HUES6 (cell line): Measurements from ENCODE around the gene UBE2J2.

Source experiments
- H3K27ac ChIP-seq: 2 replicates; pipeline ENCODE4 v1.7.0; 2013; ENCODE audit warnings: low read depth, mild to moderate bottlenecking, low read length, inconsistent platforms
- H3K27me3 ChIP-seq: 2 replicates; pipeline ENCODE4 v1.6.1; 2013; ENCODE audit warnings: low read length; ENCODE audit not compliant: control insufficient read depth, insufficient read depth
- H3K36me3 ChIP-seq: 2 replicates; pipeline ENCODE4 v1.6.1; 2013; ENCODE audit warnings: low read length; ENCODE audit not compliant: control insufficient read depth, insufficient read depth
- H3K4me1 ChIP-seq: 2 replicates; pipeline ENCODE4 v1.6.1; 2013; ENCODE audit warnings: low read length; ENCODE audit not compliant: control insufficient read depth, insufficient read depth
- H3K4me3 ChIP-seq: 2 replicates; pipeline ENCODE4 v1.5.1; 2013; ENCODE audit warnings: low read depth, low read length
- H3K9ac ChIP-seq: one replicate; pipeline ENCODE4 v1.6.1; 2013; ENCODE audit warnings: mild to moderate bottlenecking, low read length
- H3K9me3 ChIP-seq: 2 replicates; pipeline ENCODE4 v1.6.1; 2013; ENCODE audit warnings: low read depth, low read length; ENCODE audit not compliant: control insufficient read depth, insufficient read depth

UBE2J2 gene

DNA sequence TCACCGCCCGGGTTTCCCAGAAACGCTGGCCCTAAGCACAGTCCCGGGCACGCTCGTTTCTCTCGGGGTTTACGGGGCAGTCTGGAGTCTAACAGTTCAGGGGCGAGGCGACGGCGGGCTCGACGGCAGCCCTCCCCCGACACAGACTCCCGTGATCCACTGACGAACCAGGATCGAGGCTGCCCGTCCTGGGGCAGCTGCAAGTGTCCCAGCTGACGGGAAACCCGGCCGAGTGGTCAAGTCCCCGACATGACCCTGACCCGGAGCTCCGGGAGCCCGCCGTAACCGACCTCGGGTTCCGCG lies 494 bp downstream of the UBE2J2 start:
- Histone ChIP-seq H3K27me3 (peaks cover 7% of the 10 kb centered on the region), H3K9ac (peak overlapping the region; percentile 96), H3K36me3 (peaks cover 20% of the 10 kb centered on the region), H3K9me3 (no peaks in the 10 kb centered on the region), H3K27ac (peak overlapping the region; percentile 57; the same call in 1 of the 2 replicates), H3K4me3 (peak overlapping the region; percentile 98), H3K4me1 (peaks cover 18% of the 10 kb centered on the region)

DNA sequence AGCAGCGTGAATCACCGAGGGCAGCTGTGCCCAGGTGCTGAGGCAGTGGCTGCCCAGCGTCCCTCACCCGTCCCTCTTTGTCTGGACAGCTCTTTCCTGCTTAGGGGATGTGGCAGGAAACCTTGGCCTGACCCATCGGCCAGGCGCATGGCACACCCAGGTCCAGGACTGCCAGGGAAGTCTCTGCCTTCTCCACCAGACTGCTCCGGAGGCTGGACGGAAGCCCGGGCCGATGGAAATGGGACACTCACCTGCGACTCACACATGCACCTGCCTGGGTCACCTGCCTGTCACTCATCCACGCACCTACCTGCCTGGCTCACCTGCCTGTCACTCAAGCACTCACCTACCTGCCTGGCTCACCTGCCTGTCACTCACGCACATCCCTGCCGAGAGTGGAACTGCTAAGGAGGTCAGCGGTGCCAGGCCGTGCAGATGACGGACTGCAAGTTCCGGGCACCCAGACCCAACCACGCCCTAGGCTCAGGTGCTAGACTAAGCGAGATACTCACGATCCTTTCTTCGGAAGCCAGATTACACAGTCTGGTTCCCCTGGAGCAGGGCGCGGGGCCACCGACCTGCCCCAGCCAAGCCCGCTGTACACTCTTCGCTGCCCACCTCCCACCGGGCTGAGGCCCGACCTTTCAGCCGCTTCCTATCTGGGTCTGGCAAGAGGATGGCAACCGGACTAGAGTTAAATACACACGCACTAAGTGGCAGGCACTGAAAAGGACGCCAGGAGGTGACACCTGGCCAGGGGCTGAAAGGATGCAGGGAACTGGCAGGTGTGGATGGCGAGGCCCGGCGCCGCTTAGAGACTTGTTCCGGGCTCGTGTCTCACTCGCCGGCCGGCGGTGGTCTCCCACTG lies 1.1 kb downstream of the UBE2J2 start:
- Histone ChIP-seq H3K4me3 (peak overlapping the region; percentile 98), H3K27me3 (peaks cover 7% of the 10 kb centered on the region), H3K4me1 (peaks cover 18% of the 10 kb centered on the region), H3K9ac (peak overlapping the region; percentile 96), H3K9me3 (no peaks in the 10 kb centered on the region), H3K36me3 (peaks cover 26% of the 10 kb centered on the region), H3K27ac (peak overlapping the region; percentile 57; the same call in 1 of the 2 replicates)

DNA sequence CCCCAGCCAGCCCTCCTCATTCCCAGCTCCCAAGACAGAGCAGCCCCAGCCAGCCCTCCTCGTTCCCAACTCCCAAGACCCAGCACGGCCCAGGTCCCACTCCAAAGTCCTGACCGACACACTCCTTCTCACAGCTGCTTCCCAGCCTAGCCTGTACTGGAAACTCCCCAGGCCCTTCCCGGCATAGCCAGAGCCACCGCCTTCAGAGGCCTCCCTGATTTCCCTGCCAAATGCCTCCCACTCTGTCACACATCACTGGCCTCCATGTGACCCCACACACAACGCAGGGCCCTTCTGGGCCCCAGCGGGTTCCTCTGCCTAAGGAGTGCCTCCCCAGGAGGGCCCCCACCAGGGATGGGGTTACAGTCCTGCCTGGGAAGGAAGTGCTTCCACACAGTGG lies 2.8 kb downstream of the UBE2J2 start:
- H3K4me1 ChIP-seq = peaks cover 18% of the 10 kb centered on the region
- peaks cover 35% of the 10 kb centered on the region for H3K36me3 ChIP-seq
- peak overlapping the region; percentile 24 for H3K9ac ChIP-seq
- H3K9me3 ChIP-seq = no peaks in the 10 kb centered on the region
- H3K27ac ChIP-seq = no peak overlapping the region
- peaks cover 7% of the 10 kb centered on the region for H3K27me3 ChIP-seq
- H3K4me3 ChIP-seq = no peak overlapping the region

DNA sequence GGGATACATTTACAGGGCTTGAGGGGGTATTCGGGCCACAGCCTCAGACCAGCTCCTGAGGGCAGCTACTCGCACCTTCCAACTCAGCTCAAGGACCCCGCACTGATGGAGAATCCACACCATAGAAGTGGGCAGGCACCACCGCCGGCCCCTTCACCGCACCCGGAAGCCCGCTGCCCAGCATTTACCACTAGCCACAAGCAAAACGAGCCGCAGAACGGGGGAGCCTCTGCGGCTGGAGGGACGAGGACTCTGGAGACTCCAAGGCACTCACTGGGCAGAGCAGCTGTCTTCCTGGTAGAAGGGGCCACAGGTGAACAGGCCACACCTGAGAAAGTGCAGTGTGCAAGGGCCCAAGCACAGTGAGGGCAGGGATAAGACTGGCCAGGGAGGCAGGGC lies 5.4 kb downstream of the UBE2J2 start:
- H3K36me3 ChIP-seq = peaks cover 58% of the 10 kb centered on the region
- no peak overlapping the region for H3K27ac ChIP-seq
- no peak overlapping the region for H3K9ac ChIP-seq
- no peaks in the 10 kb centered on the region for H3K9me3 ChIP-seq
- no peaks in the 10 kb centered on the region for H3K27me3 ChIP-seq
- peaks cover 13% of the 10 kb centered on the region for H3K4me1 ChIP-seq
- no peak overlapping the region for H3K4me3 ChIP-seq

DNA sequence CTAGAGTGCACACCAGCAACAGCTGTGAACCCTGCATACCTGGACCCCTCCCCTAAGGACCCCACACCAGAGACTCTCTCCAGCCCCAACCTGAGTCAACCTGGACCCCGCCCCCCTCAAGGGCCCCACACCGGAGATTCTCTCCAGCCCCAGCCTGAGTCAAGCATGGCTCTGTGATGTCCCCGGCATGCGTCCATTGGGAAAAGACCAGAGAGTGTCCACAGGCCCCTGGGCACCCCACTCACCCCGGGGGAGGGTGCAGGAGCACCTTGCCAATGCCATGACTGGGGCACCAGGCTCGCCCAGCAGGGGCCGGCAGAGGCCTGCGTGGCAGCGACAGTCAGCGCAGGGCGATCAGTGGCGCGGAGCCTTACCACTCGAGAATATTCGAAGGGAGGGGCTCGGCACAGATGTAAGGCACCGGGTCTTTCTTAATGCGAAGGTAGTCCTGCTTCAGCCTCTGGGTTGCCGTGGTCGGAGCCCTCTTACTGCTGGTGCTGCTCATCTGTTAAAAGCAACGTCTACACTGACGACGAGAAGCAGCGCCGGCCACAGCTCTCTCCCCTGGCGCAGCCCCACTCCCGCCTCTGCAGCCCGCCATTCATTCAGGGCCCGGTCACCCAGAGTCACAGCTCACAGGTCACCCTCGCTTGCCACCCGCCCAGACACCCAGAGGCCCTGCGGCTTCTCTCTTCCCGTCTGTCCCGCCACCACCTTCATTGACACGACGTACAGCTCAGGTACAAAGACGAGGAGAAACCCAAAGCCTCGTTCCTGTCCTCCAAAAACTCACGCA lies 6.0 kb downstream of the UBE2J2 start:
- Histone ChIP-seq H3K9me3 (no peaks in the 10 kb centered on the region), H3K9ac (no peak overlapping the region), H3K4me1 (peaks cover 11% of the 10 kb centered on the region), H3K27me3 (no peaks in the 10 kb centered on the region), H3K36me3 (peaks cover 64% of the 10 kb centered on the region), H3K27ac (no peak overlapping the region), H3K4me3 (no peak overlapping the region)

DNA sequence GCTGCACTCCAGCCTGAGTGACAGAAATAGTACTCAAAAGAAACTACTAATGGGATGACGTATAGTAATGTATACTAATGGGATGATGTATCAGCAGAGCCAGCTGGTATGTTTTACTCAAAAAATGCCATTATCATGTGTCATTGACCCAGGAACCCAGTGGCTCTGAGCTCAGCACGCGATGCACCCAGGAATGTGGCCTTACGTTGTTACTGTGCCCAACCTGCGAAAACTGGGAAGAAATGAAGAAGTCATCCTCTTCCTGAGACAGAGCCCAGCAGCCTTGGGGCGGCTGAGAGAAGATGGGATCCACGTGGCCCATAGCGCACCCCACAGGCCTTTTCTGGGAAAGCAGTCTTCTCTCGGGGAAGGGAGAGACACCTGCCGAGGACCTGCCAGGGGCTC lies 8.8 kb downstream of the UBE2J2 start:
- no peaks in the 10 kb centered on the region for H3K9me3 ChIP-seq
- no peak overlapping the region for H3K27ac ChIP-seq
- H3K9ac ChIP-seq = no peak overlapping the region
- H3K27me3 ChIP-seq = no peaks in the 10 kb centered on the region
- no peak overlapping the region for H3K4me3 ChIP-seq
- peaks cover 3% of the 10 kb centered on the region; the same call in 1 of the 2 replicates for H3K4me1 ChIP-seq
- peaks cover 72% of the 10 kb centered on the region for H3K36me3 ChIP-seq

DNA sequence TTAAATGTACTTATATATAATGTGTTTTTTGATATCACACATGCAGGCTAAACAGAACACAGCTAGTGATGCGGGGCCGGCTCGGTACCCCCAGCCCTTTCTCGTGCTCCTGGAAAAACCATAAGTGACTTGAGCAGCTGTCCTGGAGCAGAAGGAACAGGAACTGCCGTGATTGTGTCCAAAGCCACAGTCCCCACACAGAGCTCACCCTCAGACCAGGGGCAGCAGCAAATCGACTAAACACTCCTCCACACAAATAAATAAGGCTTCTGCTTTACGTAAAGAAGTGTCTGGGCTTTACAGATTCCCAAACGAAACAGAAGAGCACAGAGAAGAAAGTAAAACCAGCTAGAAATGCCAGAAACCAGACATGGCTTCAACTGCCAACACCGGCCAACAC lies 9.6 kb downstream of the UBE2J2 start:
- Histone ChIP-seq H3K27ac (no peak overlapping the region), H3K4me1 (peaks cover 5% of the 10 kb centered on the region), H3K27me3 (no peaks in the 10 kb centered on the region), H3K9ac (no peak overlapping the region), H3K9me3 (no peaks in the 10 kb centered on the region), H3K36me3 (peaks cover 79% of the 10 kb centered on the region), H3K4me3 (no peak overlapping the region)

DNA sequence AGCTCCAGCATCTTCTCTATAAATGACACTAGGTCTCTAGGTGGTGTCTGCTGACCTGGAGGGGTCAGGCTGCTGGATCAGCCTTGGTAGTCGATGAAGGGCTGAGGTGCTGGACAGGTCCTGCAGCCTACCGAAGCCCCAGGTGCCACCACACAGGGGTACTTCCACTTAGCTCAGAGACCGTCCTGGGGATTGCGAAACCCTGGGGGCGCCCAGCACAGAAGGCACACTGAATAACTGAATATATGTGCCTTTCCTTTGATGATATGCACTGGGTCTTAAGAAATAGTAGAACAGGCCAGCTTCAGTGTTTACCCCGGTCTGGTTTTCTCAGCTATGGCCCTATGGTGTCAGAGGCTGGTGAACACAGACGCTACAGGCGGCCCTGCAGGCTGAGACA lies 10.9 kb downstream of the UBE2J2 start:
- Histone ChIP-seq H3K36me3 (peaks cover 74% of the 10 kb centered on the region), H3K9ac (no peak overlapping the region), H3K4me3 (no peak overlapping the region), H3K27ac (no peak overlapping the region), H3K27me3 (no peaks in the 10 kb centered on the region), H3K9me3 (no peaks in the 10 kb centered on the region), H3K4me1 (peaks cover 14% of the 10 kb centered on the region)

DNA sequence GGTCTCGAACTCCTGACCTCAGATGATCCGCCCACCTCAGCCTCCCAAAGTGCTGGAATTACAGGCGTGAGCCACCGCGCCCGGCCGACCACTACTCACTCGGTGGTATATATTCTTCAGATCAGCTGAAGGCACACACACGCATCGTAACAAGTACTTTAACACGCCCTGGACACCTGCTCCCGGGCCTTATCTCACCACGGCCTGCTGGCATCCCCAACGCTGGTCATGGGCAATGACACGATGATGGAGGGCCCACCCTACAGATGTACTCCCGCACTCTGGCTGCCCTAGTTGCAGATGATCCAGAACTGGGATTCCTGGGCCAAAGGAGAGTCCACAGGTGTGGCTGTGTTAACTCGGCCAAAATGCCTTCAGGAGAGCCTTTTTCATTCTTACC lies 11.6 kb downstream of the UBE2J2 start:
- H3K4me3 ChIP-seq = no peak overlapping the region
- peaks cover 18% of the 10 kb centered on the region for H3K4me1 ChIP-seq
- H3K9me3 ChIP-seq = no peaks in the 10 kb centered on the region
- no peaks in the 10 kb centered on the region for H3K27me3 ChIP-seq
- H3K9ac ChIP-seq = no peak overlapping the region
- H3K27ac ChIP-seq = no peak overlapping the region
- peaks cover 72% of the 10 kb centered on the region for H3K36me3 ChIP-seq

DNA sequence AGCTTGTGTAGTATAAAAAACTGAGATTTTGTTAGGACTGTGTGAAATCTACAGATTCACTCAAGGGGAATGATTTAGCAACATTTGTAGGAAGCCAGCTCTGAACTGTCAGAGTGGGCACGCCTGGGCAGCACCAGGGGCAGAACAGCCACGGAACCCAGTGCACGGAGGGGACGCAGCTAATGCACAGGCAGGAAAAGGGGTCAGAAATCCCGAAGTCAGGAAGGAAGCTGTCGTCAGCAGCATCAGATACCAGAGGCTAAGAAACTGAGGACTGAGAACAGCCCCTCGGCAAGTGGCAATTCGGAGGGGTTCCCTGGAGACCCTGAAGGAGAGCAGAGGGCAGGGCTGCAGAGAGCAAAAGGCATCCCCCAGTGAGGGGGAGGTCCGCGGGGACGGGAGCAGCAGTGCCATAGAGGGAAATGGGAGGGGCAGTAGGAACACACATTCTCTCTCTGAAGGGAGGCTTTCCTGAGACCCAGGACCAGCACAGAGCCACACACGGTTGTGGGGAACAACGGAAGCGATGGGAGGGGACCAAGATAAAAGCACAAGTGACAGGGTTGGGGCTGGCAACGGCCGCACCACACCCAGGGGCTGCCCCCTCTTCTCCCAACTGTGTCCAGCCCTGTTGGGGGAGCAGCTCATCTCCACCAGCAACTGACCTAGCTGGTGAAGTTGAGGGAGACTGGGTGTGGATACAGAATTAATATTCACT lies 12.7 kb downstream of the UBE2J2 start:
- Histone ChIP-seq H3K36me3 (peaks cover 78% of the 10 kb centered on the region), H3K9ac (no peak overlapping the region), H3K4me1 (peaks cover 18% of the 10 kb centered on the region), H3K4me3 (no peak overlapping the region), H3K27me3 (no peaks in the 10 kb centered on the region), H3K9me3 (no peaks in the 10 kb centered on the region), H3K27ac (no peak overlapping the region)
